Activated naive CD8-positive, alpha-beta T cell (primary cell): ENCODE results near the gene ALG1.
A peak's percentile ranks its signal among the peaks of the same experiment; 100 is the strongest.

Source experiments
- H3K27ac Mint-ChIP-seq: one replicate; pipeline ENCODE4 v1.8.0; 2021; ENCODE audit warnings: mixed read lengths
- H3K27me3 Mint-ChIP-seq: one replicate; pipeline ENCODE4 v1.8.0; 2021; ENCODE audit warnings: mixed read lengths
- H3K36me3 Mint-ChIP-seq: one replicate; pipeline ENCODE4 v1.8.0; 2021; ENCODE audit warnings: mixed read lengths
- H3K4me1 Mint-ChIP-seq: one replicate; pipeline ENCODE4 v1.8.0; 2021; ENCODE audit warnings: low read depth, mixed read lengths
- H3K4me3 Mint-ChIP-seq: one replicate; pipeline ENCODE4 v1.8.0; 2021; ENCODE audit warnings: mild to moderate bottlenecking, mixed read lengths
- H3K9me3 Mint-ChIP-seq: one replicate; pipeline ENCODE4 v1.8.0; 2021; ENCODE audit warnings: low read depth, mixed read lengths

Gene ALG1, protein sequence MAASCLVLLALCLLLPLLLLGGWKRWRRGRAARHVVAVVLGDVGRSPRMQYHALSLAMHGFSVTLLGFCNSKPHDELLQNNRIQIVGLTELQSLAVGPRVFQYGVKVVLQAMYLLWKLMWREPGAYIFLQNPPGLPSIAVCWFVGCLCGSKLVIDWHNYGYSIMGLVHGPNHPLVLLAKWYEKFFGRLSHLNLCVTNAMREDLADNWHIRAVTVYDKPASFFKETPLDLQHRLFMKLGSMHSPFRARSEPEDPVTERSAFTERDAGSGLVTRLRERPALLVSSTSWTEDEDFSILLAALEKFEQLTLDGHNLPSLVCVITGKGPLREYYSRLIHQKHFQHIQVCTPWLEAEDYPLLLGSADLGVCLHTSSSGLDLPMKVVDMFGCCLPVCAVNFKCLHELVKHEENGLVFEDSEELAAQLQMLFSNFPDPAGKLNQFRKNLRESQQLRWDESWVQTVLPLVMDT

DNA sequence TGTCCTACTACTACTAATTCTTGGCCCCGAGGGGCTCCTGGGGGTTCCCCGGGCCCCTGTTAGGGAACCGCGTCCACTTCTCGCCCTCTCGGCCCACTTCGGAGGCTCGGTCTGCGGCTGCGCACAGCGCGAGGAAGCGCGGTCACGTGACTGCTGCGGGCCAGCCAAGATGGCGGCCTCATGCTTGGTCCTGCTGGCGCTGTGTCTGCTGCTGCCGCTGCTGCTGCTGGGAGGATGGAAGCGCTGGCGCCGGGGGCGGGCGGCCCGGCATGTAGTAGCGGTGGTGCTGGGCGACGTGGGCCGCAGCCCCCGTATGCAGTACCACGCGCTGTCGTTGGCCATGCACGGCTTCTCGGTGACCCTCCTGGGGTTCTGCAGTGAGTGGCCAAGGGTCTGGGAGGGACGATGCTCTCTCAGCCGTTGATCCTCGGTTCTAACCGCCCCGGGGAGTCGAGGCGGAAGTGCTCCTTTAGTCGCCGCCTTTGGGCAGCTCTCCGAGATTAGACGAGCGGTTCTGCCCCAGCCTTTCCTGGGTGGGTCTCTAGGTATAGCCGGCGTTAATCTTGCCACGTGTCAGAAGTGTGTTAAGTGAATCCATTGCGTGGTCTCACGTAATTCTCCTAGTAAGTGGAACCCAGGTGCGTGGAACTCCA is at the start of gene ALG1:
Gene ALG1, plus strand, starts transcription at position 163 of the 653 bp plus-strand sequence. Its CDS starts 7 bp downstream, at position 170.
- Mint-ChIP-seq H3K36me3 (peaks cover 4% of the 10 kb centered on the region), H3K4me1 (peaks cover 27% of the 10 kb centered on the region), H3K27me3 (no peaks in the 10 kb centered on the region)

DNA sequence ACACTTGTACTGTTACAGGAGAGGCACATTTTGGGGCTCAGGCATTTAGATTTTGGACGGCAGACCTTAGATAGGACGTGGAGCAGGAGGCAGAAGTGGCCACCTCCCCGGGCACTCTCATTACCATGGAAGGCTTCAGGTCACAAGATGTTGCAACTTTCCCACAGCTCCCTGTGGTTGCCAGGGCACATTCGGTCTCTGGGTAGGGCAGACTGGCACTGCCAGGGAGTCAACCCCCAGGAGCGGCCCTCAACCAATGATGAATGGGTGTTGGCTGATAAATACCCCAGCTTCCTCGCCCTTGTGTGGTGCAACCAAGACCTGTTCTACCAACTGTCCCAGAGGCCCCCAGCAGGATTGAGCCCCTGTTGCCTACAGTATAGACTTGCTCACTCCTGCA is 49.1 kb upstream of the ALG1 start:
- H3K4me3 Mint-ChIP-seq: no peak overlapping the region
- peaks cover 2% of the 10 kb centered on the region for H3K27me3 Mint-ChIP-seq
- H3K27ac Mint-ChIP-seq: no peak overlapping the region
- H3K4me1 Mint-ChIP-seq: no peaks in the 10 kb centered on the region
- no peaks in the 10 kb centered on the region for H3K36me3 Mint-ChIP-seq
- no peaks in the 10 kb centered on the region for H3K9me3 Mint-ChIP-seq

More for the DNA sequence above, at the start of gene ALG1:
- H3K9me3 Mint-ChIP-seq: no peaks in the 10 kb centered on the region
- peak within 1 kb of the TSS; percentile 97 for H3K4me3 Mint-ChIP-seq
- H3K27ac Mint-ChIP-seq: peak within 1 kb of the TSS; percentile 97

DNA sequence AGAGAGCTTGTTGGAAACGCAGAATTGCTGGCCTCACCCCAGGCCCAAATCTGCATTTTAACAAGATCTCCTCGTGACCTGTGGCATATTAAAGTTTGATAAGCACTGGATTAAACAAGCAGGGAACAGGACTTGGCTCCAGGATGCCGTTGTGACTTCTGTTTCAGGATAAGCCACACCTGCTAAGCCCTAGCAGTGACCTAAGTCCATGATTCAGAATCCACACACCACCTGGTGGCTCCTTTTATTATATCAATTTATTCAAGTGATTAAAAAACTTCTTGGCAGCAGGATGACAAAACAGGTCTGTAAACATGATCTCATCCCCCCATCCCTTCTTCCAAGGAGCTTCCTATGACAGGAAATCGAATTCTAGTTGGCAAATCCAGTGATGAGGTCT is 47.0 kb upstream of the ALG1 start:
- H3K9me3 Mint-ChIP-seq: no peaks in the 10 kb centered on the region
- H3K27me3 Mint-ChIP-seq: peaks cover 2% of the 10 kb centered on the region
- H3K27ac Mint-ChIP-seq: no peak overlapping the region
- no peaks in the 10 kb centered on the region for H3K4me1 Mint-ChIP-seq
- H3K36me3 Mint-ChIP-seq: no peaks in the 10 kb centered on the region
- H3K4me3 Mint-ChIP-seq: no peak overlapping the region

DNA sequence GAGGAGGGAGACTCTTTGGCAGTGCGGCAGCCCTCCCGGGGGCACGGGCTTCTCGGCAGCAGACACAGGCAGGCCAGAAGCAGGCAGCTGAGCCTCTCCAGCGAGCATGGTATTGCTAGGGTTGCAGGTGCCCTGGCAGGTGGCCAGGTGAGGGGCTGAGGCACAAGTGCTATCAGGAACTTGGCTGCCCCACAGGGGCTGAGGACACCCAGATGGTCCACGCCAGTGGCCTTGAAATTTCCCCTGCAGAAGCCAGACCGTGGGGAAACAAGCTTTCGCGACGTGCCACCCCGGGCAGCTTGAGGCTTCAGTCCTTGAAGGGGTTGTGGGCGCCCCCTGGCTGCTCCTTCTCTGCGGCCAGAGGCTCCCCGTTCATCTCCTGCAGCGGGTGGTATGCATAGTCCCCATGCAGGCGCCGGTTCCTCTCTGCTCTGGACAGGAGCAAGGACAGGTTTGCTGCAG is 46.4 kb upstream of the ALG1 start:
- no peaks in the 10 kb centered on the region for H3K9me3 Mint-ChIP-seq
- H3K4me1 Mint-ChIP-seq: no peaks in the 10 kb centered on the region
- H3K27ac Mint-ChIP-seq: no peak overlapping the region
- H3K27me3 Mint-ChIP-seq: no peaks in the 10 kb centered on the region
- H3K36me3 Mint-ChIP-seq: no peaks in the 10 kb centered on the region
- H3K4me3 Mint-ChIP-seq: no peak overlapping the region

DNA sequence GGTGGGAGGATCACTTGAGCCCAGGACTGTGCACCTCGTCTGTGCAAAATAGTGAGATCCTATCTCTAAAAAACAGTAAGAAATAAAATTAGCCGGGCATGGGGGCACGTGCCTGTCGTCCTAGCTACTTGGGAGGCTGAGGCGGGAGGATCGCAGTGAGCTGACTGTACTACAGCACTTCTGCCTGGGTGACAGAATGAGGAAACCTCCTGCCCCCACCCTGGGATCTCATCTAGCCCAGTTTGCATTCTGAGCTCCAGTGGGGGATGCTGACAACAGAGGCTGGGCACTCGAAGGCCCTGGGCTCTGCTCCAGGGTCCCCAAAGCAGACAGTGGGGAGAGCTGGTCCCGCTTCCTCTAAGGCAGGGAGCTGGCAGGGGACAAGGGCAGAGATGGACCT is 45.0 kb upstream of the ALG1 start:
- Mint-ChIP-seq H3K36me3 (no peaks in the 10 kb centered on the region), H3K4me3 (no peak overlapping the region), H3K4me1 (no peaks in the 10 kb centered on the region), H3K27me3 (no peaks in the 10 kb centered on the region), H3K27ac (no peak overlapping the region), H3K9me3 (no peaks in the 10 kb centered on the region)

DNA sequence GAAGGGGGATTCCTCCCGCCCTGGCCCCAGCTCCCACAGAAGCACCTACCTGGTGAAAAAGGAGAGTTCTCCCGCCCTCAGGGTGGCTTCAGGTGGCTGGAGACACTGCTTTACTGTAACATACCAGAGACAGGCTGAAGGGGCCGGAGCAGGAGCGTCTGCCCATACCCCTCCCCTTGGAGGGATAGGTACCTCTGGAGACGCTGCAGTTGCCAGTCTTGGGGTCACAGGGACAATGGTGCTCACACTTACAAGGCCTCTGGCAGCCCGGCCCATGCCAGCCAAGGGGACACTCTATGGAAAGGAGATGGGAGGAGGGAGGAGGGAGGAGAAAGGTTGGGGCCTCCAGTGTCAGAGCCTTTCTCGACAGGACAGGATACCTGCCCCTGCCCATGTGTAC is 44.6 kb upstream of the ALG1 start:
- Mint-ChIP-seq H3K9me3 (no peaks in the 10 kb centered on the region), H3K4me3 (no peak overlapping the region), H3K27ac (no peak overlapping the region), H3K4me1 (peaks cover 3% of the 10 kb centered on the region), H3K27me3 (no peaks in the 10 kb centered on the region), H3K36me3 (no peaks in the 10 kb centered on the region)

DNA sequence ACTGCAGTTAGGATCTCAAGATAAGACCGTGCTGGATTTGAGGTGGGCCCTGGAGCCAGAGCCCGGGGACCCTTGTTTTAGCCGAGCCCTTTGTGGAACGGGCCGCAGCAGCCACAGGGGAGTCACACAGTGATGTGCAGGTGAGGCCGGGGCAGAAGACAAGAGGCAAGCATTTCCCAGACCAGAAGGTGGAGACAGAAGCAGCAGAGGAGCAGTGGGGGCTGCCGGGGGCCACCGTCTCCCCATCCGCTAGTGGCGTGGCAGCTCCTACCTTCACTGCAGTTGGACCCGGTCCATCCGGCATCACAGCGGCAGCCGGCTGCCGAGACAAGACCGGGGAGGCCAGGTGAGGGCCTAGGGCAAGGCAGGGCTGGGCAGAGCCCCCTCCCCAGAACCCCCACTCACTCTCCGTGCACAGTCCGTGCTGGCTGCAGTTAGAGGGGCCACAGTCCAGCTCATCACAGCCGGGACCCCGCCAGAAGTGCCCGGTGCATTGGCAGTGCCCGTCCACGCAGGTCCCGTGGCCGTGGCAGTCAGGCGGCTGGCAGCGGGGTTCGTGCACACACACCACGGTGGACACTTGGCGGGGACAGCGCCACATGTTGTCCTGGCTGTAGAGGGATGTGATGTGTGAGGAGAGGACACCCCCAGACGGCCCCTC is 43.9 kb upstream of the ALG1 start:
- H3K36me3 Mint-ChIP-seq: no peaks in the 10 kb centered on the region
- peaks cover 7% of the 10 kb centered on the region for H3K4me1 Mint-ChIP-seq
- H3K27ac Mint-ChIP-seq: no peak overlapping the region
- H3K4me3 Mint-ChIP-seq: no peak overlapping the region
- no peaks in the 10 kb centered on the region for H3K9me3 Mint-ChIP-seq
- no peaks in the 10 kb centered on the region for H3K27me3 Mint-ChIP-seq

DNA sequence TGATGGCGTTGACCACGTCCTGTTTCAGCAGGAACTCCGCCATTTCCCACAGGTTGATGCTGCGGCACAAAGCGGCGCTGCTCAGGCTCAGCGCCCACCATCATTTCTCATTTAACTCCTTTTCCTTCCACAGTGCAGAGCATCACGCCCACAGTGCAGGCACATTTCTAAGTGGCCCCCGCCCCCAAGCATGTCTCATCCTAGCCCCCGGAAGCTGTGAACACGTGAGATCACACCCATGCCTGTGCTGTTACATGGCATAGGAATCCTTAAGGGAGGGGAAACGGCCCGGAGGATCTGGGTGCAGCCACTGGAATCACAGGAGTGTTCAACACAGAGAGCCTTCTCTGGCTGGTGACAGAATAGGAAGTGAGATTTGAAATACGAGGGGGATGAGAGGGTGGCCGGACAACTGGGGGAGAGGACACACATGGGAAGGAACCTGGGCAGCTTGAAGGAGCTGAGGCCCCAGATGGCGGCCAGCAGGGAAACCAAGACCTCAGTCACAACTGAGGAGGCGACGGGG is 42.6 kb upstream of the ALG1 start:
- peaks cover 12% of the 10 kb centered on the region for H3K4me1 Mint-ChIP-seq
- H3K27me3 Mint-ChIP-seq: no peaks in the 10 kb centered on the region
- H3K36me3 Mint-ChIP-seq: no peaks in the 10 kb centered on the region
- H3K4me3 Mint-ChIP-seq: no peak overlapping the region
- H3K27ac Mint-ChIP-seq: no peak overlapping the region
- H3K9me3 Mint-ChIP-seq: no peaks in the 10 kb centered on the region

DNA sequence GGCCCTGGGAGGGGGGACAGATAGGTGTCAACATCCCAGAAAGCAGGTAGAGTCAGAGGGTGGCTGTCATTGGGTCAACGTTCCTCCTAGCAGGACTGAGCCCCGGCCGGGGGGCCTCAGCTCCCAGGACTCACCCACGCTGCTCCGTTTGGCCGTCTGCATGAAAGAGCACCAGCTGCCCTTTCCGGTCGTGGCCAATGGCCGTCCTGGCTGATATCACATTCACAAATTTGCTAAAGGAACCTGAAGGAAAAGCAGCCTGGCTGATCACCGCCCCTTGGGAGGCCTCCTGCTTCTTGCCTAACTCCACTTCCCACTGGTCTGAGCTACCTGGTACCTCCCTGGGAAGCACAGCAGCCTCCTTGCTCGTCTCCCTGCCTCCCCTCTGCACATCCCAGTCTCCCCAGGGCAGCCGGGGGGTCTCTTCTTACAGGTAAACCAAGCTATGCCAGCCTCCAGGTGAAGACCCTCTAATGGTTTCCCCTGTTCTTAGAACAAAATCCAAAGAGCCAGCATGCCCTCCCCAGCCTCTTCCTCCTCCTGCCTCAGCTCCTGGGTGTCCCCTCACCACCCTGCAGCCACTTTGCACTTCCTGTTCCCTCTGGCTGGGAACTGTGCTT is 41.3 kb upstream of the ALG1 start:
- no peaks in the 10 kb centered on the region for H3K27me3 Mint-ChIP-seq
- no peak overlapping the region for H3K4me3 Mint-ChIP-seq
- no peaks in the 10 kb centered on the region for H3K9me3 Mint-ChIP-seq
- H3K36me3 Mint-ChIP-seq: no peaks in the 10 kb centered on the region
- peaks cover 19% of the 10 kb centered on the region for H3K4me1 Mint-ChIP-seq
- no peak overlapping the region for H3K27ac Mint-ChIP-seq

DNA sequence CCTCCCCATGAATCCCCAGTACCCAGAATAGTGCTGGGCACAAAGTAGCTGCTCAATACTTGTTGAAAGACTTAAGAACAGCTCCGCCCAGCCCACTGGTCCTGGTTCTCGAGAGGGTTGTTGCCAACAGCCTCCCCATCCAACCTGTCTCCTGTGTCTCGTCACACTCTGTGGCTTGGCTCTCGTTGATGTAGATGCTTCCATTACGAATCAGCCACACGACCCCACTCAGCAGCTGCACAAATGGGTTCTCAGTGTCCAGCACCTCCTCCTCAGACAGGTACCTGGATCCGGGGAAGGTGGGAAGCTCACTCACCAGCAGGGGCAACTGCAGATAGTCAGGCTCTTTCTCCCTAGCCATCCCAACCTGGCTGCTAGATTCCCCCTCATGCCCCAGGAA is 40.0 kb upstream of the ALG1 start:
- peaks cover 19% of the 10 kb centered on the region for H3K4me1 Mint-ChIP-seq
- no peak overlapping the region for H3K27ac Mint-ChIP-seq
- H3K36me3 Mint-ChIP-seq: no peaks in the 10 kb centered on the region
- H3K9me3 Mint-ChIP-seq: no peaks in the 10 kb centered on the region
- peak overlapping the region; percentile 46 for H3K4me3 Mint-ChIP-seq
- no peaks in the 10 kb centered on the region for H3K27me3 Mint-ChIP-seq

DNA sequence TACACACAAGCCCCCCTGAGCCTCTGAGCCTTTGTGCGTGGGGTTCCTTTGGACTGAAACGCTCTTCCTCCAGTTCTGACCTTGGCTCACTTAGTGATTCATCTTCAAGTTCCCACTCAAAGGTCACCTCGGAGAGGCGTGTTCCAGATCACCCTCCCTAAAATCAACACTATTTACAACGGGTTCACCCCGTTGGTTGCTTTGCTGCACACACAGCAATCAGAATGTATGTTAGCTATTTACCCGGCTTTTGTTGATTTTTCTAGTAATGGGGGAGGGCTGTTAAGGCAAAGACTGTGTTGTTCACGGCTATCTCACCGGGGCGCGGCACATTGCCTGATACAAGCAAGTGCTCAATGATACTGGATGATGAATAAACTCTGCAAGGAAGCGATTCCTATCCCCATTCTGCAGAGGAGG is 38.9 kb upstream of the ALG1 start:
- H3K36me3 Mint-ChIP-seq: no peaks in the 10 kb centered on the region
- H3K27me3 Mint-ChIP-seq: no peaks in the 10 kb centered on the region
- H3K9me3 Mint-ChIP-seq: no peaks in the 10 kb centered on the region
- peak overlapping the region; percentile 9 for H3K27ac Mint-ChIP-seq
- peak overlapping the region; percentile 87 for H3K4me3 Mint-ChIP-seq
- H3K4me1 Mint-ChIP-seq: peaks cover 19% of the 10 kb centered on the region

DNA sequence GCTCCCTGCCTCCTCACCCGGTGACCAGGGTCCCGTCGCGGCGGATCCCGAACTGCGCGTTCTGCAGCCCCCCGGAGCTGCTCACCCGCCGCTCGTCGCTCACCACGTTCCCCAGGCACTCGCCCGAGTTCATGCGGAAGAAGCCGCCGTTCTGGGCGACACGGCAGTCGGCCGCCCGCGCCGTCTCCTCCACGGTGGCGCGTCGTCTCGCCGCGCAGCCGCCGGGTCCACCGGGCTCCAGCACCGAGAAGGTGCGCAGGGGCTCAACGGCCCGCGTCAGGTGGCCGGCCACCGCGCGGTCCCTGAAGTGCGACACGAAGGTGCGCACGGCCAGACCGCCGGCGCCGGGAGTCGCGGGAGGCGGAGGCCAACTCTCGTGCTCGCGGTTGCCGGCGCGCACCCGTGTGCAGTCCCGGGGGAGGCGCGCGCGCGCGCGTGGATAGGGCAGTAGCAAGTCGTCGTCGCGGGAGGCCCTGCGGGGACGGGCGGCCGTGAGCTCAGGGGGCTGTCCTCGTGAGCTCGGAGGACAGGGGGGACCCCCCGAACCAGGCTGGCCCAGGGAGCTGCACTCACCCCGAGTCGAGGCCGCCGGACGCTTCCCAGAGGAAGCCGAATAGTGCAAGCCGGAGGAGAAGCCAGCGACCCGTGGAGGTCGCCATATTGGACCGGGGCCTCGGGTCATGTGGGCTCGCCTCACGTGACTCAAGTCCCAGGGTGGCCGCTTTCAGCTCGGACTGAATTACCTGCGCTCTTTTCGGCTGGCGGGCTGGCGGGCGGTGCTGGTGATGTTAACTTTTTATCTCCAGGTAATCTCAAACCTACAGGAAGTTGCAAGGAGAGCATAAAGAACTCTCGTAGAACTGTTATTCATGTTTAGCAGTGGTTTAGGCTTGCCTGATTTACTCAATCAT is 38.1 kb upstream of the ALG1 start, which contains the start of gene NAGPA:
Gene NAGPA, minus strand, starts transcription at position 680 of the 911 bp plus-strand sequence. Its CDS starts 21 bp downstream, at position 659.
- Mint-ChIP-seq H3K27me3 (no peaks in the 10 kb centered on the region), H3K36me3 (no peaks in the 10 kb centered on the region), H3K4me3 (peak within 1 kb of the TSS; percentile 87), H3K27ac (peak within 1 kb of the TSS; percentile 87), H3K4me1 (peaks cover 19% of the 10 kb centered on the region), H3K9me3 (no peaks in the 10 kb centered on the region)

DNA sequence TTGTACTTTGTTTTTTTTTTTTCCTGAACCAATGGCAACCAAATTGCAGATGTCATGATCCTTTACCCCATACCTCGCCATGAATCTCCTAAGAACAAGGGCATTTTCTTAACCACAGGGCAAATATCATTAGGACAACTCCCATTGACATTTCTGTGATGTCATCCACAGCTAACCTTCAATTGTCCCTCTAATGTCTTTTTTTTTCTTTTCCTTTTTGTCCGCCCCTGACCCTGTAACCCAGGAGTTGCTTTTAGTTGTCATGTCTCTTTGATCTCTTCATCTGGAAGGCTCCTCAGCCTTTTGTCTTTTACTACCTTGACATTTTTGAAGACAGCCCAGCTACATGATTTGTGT is 37.5 kb upstream of the ALG1 start:
- Mint-ChIP-seq H3K9me3 (no peaks in the 10 kb centered on the region), H3K27ac (peak overlapping the region; percentile 87), H3K27me3 (no peaks in the 10 kb centered on the region), H3K4me1 (peaks cover 19% of the 10 kb centered on the region), H3K36me3 (no peaks in the 10 kb centered on the region), H3K4me3 (peak overlapping the region; percentile 87)

DNA sequence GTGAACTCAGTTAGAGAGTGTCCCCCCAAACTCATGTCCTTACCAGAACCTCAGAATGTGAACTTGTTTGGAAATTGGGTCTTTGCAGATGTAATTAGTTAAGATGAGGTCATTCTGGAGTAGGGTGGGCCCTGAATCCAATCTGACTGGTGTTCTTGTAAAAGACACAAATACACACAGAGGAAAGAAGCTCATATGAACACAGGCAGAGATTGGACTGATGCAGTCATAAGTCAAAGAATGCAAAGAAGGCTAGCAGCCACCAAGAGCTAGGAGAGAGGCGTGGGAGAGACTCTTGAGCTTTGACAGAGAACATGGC is 35.8 kb upstream of the ALG1 start:
- H3K27ac Mint-ChIP-seq: no peak overlapping the region
- H3K4me3 Mint-ChIP-seq: no peak overlapping the region
- no peaks in the 10 kb centered on the region for H3K27me3 Mint-ChIP-seq
- no peaks in the 10 kb centered on the region for H3K9me3 Mint-ChIP-seq
- H3K36me3 Mint-ChIP-seq: no peaks in the 10 kb centered on the region
- peaks cover 19% of the 10 kb centered on the region for H3K4me1 Mint-ChIP-seq
